Neural progenitor cell (in vitro differentiated cells): Measurements from ENCODE around the gene TBXAS1.

Experiments used
- EZH2 ChIP-seq: fragments of 200-600 bp; sonication (generic); IDR thresholded peaks from 2 replicates; pipeline ENCODE4 v1.6.1; 2017; ENCODE audit warnings: antibody characterized with exemption, mild to moderate bottlenecking, moderate library complexity
- TF ChIP-seq, protein P1 (sequence below): fragments of 200-600 bp; sonication (generic); IDR thresholded peaks from 2 replicates; pipeline ENCODE4 v1.5.1; 2017; ENCODE audit warnings: antibody characterized with exemption, mild to moderate bottlenecking

DNA sequence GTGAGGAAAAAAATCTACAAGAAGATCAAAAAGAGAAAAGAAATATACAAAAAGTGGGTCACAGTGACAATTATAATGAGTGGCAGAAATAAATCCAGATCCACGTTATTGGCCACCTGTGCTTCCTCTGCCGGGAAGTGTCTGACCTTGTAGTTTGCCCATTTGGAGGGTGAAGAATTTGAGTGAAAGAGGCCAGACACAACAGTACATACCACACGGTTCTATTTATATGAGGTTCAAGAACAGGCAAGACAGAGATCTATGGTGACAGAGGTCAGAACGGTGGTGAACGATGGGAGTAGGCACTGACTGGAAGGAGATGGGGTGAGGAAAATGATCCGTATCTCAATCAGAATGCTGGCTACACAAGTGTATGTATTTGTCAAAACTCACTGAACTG is 216.6 kb downstream of the TBXAS1 start:
- no peak for TF ChIP-seq EZH2
- TF ChIP-seq, protein P1, sequence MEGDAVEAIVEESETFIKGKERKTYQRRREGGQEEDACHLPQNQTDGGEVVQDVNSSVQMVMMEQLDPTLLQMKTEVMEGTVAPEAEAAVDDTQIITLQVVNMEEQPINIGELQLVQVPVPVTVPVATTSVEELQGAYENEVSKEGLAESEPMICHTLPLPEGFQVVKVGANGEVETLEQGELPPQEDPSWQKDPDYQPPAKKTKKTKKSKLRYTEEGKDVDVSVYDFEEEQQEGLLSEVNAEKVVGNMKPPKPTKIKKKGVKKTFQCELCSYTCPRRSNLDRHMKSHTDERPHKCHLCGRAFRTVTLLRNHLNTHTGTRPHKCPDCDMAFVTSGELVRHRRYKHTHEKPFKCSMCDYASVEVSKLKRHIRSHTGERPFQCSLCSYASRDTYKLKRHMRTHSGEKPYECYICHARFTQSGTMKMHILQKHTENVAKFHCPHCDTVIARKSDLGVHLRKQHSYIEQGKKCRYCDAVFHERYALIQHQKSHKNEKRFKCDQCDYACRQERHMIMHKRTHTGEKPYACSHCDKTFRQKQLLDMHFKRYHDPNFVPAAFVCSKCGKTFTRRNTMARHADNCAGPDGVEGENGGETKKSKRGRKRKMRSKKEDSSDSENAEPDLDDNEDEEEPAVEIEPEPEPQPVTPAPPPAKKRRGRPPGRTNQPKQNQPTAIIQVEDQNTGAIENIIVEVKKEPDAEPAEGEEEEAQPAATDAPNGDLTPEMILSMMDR, result no peak
